Measurements from ENCODE around the gene HOXB6.

The HOXB6 gene

DNA sequence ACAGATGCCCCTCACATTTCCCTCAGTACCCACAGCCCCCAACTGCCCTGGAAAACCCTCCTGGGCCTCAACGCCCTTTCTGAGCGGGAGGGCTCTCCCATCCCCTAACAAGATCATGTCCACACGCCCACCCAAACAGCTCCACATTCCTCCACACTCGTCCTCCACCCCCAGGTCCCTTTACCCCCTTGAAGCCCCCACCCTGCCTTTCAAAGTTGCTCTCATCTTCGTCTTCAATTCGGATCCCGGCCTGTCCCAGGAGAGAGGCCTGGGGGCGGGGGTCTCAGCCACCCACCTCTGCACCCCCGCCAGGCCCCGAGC, 41.0 kb downstream of the HOXB6 start:
- WGBS (ENCODE audit: insufficient coverage), result 83% methylated on average over 6 of the region's 10 CpGs
- H3K27me3 ChIP-seq (replicated peaks in 2 of 5; ENCODE audit: control insufficient read depth in 4 of 5, insufficient read depth in 5 of 5, low read length in 4 of 5), result no peaks in the 10 kb centered on the region
- CTCF ChIA-PET, result interaction anchor here (1.2 to 2.2 kb wide), 3 partner anchors 15 to 24 kb away, joined by 3 to 8 read pairs (median 7); no protein-coding TSS in a partner anchor
- H3K9me3 ChIP-seq (ENCODE audit: control extremely low read depth in 1 of 5, control insufficient read depth in 4 of 5, insufficient read depth in 2 of 5, low read depth in 1 of 5, low read length in 4 of 5), result no peaks in the 10 kb centered on the region
- H3K4me3 ChIP-seq (ENCODE audit: control insufficient read depth in 1 of 7, extremely low read depth in 1 of 7, insufficient read depth in 4 of 7, low read depth in 2 of 7, low read length in 6 of 7), result no peak overlapping the region
- H3K27ac ChIP-seq (ENCODE audit: insufficient read depth in 1 of 2, low read depth in 1 of 2, low read length in 2 of 2, poor library complexity in 1 of 2, severe bottlenecking in 2 of 2), result no peak overlapping the region
- POLR2A ChIA-PET, result interaction anchor here (1.2 kb wide), 1 partner anchor 17 kb away, joined by 3 read pairs; no protein-coding TSS in a partner anchor
- DNase-seq, result no peak
- H3K36me3 ChIP-seq (ENCODE audit: control insufficient read depth in 4 of 4, insufficient read depth in 4 of 4, low read length in 3 of 4), result peaks cover 0 to 39% (median 14%) of the 10 kb centered on the region in 4 experiments
- H3K4me1 ChIP-seq (ENCODE audit: control extremely low read depth in 1 of 4, control insufficient read depth in 4 of 4, insufficient read depth in 4 of 4, low read length in 3 of 4), result peaks cover 5 to 85% (median 68%) of the 10 kb centered on the region in 4 experiments

DNA sequence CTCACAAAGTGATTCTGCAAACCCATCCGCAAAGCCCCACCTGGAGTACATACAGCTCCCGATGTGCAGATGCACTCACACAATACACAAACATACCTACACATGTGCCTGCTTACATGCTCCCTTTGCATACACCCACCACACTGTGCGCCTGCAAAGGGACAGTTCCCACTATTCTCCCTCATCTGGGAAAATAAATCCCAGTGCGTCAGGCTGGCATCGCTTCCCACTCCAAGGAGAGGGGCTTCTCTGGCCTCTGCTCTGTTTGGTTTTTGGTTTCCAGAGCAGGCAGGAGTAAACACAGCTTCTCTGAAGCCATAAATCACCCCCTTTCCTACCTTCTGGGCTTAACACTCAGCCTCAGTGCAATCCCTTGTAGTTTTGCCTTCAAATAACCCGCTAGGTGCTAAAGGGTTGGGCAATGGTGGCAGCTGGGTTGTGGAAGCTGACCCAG, 41.4 kb downstream of the HOXB6 start:
- WGBS (ENCODE audit: insufficient coverage), result 92% methylated on average over 5 of the region's 6 CpGs
- ChIA-PET POLR2A (no interaction called here), CTCF (interaction anchor here (1.2 to 2.2 kb wide), 3 partner anchors 14 to 24 kb away, joined by 3 to 8 read pairs (median 7); no protein-coding TSS in a partner anchor)
- peaks cover 5 to 80% (median 66%) of the 10 kb centered on the region in 4 experiments for H3K4me1 ChIP-seq (ENCODE audit: control extremely low read depth in 1 of 4, control insufficient read depth in 4 of 4, insufficient read depth in 4 of 4, low read length in 3 of 4)
- no peak overlapping the region for H3K4me3 ChIP-seq (ENCODE audit: control insufficient read depth in 1 of 7, extremely low read depth in 1 of 7, insufficient read depth in 4 of 7, low read depth in 2 of 7, low read length in 6 of 7)
- H3K9me3 ChIP-seq (ENCODE audit: control extremely low read depth in 1 of 5, control insufficient read depth in 4 of 5, insufficient read depth in 2 of 5, low read depth in 1 of 5, low read length in 4 of 5), result no peaks in the 10 kb centered on the region
- no peak overlapping the region for H3K27ac ChIP-seq (ENCODE audit: insufficient read depth in 1 of 2, low read depth in 1 of 2, low read length in 2 of 2, poor library complexity in 1 of 2, severe bottlenecking in 2 of 2)
- DNase-seq, result peak in 2 of 3 donors; percentile 61 to 68
- no peaks in the 10 kb centered on the region for H3K27me3 ChIP-seq (replicated peaks in 2 of 5; ENCODE audit: control insufficient read depth in 4 of 5, insufficient read depth in 5 of 5, low read length in 4 of 5)
- H3K36me3 ChIP-seq (ENCODE audit: control insufficient read depth in 4 of 4, insufficient read depth in 4 of 4, low read length in 3 of 4), result peaks cover 0 to 43% (median 16%) of the 10 kb centered on the region in 4 experiments

DNA sequence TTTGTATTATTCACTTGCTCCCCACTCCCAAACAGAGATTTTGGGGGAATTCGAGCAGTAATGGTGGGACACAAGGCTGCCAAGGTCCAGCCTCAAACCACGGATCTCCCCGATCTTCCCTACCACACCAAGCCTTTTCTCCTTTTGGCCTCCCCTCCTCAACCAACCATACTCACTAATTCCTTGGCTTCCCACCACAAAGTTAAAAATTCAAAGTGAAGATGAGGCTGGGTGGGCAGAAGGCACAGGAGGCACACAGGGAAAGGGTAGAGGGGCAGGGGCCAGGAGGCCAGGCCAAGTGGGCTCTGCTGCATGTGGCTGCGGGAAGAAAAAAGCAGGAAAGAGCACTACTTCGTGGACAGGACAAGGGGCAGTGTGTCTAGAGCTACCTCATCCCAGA, 41.9 kb downstream of the HOXB6 start:
- no peak overlapping the region for H3K4me3 ChIP-seq (ENCODE audit: control insufficient read depth in 1 of 7, extremely low read depth in 1 of 7, insufficient read depth in 4 of 7, low read depth in 2 of 7, low read length in 6 of 7)
- no peaks in the 10 kb centered on the region for H3K9me3 ChIP-seq (ENCODE audit: control extremely low read depth in 1 of 5, control insufficient read depth in 4 of 5, insufficient read depth in 2 of 5, low read depth in 1 of 5, low read length in 4 of 5)
- H3K27me3 ChIP-seq (replicated peaks in 2 of 5; ENCODE audit: control insufficient read depth in 4 of 5, insufficient read depth in 5 of 5, low read length in 4 of 5), result no peaks in the 10 kb centered on the region
- ChIA-PET POLR2A (no interaction called here), CTCF (interaction anchor here (1.2 to 2.2 kb wide), 3 partner anchors 14 to 25 kb away, joined by 3 to 8 read pairs (median 7); no protein-coding TSS in a partner anchor)
- no peak for DNase-seq
- no peak overlapping the region for H3K27ac ChIP-seq (ENCODE audit: insufficient read depth in 1 of 2, low read depth in 1 of 2, low read length in 2 of 2, poor library complexity in 1 of 2, severe bottlenecking in 2 of 2)
- peaks cover 0 to 43% (median 20%) of the 10 kb centered on the region in 4 experiments for H3K36me3 ChIP-seq (ENCODE audit: control insufficient read depth in 4 of 4, insufficient read depth in 4 of 4, low read length in 3 of 4)
- 97% methylated on average over 4 of the region's 5 CpGs for WGBS (ENCODE audit: insufficient coverage)
- peaks cover 5 to 78% (median 62%) of the 10 kb centered on the region in 4 experiments for H3K4me1 ChIP-seq (ENCODE audit: control extremely low read depth in 1 of 4, control insufficient read depth in 4 of 4, insufficient read depth in 4 of 4, low read length in 3 of 4)

DNA sequence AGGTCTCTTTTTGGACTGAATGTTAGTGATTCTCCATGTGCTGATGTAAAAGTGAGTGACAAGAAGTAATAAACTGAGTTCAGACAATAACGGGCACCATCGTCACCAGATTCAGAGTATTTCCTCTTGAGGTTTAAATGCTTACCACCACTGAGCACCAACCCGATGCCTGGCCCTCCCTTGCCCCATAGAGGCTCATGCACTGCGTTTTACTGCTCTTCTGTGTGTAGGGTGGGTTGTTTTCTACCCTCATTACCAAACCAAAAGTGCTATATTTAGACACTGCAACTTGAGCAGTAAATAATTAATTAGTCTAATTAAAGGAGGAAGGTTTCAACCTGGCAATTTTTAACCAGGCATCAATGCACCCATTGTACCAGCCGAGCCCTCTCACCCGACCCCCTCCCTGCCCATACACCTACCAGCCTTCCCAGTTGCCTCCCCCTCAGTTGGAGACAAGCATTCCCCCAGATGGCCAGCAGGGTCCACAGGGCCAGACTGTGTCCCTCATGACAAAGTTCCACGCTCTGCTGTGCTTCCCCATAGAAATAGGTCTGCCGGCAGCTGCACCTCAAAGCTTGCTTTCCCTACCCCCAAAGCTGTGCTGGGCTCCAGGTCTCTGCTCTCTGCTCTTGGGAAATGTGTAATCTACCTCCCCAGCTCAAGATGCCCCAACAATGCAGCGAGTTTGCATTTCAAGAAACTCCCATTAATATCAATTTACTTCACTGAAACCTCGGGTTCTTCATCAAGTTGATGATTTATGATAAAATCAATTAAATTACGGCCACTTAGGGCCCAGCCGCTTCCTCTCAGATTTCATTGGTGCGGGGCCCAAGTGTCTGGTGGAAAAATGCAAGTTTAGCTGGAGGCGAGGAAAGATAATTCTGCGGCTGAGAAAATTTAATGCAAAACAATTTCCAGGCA, 42.6 kb downstream of the HOXB6 start:
- H3K4me3 ChIP-seq (ENCODE audit: control insufficient read depth in 1 of 7, extremely low read depth in 1 of 7, insufficient read depth in 4 of 7, low read depth in 2 of 7, low read length in 6 of 7), result peak overlapping the region in 1 of 7 experiments; percentile 15
- no peaks in the 10 kb centered on the region for H3K27me3 ChIP-seq (replicated peaks in 2 of 5; ENCODE audit: control insufficient read depth in 4 of 5, insufficient read depth in 5 of 5, low read length in 4 of 5)
- peak in 2 of 3 donors; percentile 60 to 65 for DNase-seq
- H3K9me3 ChIP-seq (ENCODE audit: control extremely low read depth in 1 of 5, control insufficient read depth in 4 of 5, insufficient read depth in 2 of 5, low read depth in 1 of 5, low read length in 4 of 5), result no peaks in the 10 kb centered on the region
- H3K4me1 ChIP-seq (ENCODE audit: control extremely low read depth in 1 of 4, control insufficient read depth in 4 of 4, insufficient read depth in 4 of 4, low read length in 3 of 4), result peaks cover 6 to 78% (median 58%) of the 10 kb centered on the region in 4 experiments
- WGBS (ENCODE audit: insufficient coverage), result 52% methylated on average over 9 of the region's 15 CpGs
- peaks cover 0 to 39% (median 21%) of the 10 kb centered on the region in 4 experiments for H3K36me3 ChIP-seq (ENCODE audit: control insufficient read depth in 4 of 4, insufficient read depth in 4 of 4, low read length in 3 of 4)
- ChIA-PET POLR2A (no interaction called here), CTCF (interaction anchor here (1.2 to 1.8 kb wide), 4 partner anchors 8 to 23 kb away, joined by 3 to 7 read pairs (median 4); no protein-coding TSS in a partner anchor)
- H3K27ac ChIP-seq (ENCODE audit: insufficient read depth in 1 of 2, low read depth in 1 of 2, low read length in 2 of 2, poor library complexity in 1 of 2, severe bottlenecking in 2 of 2), result no peak overlapping the region

DNA sequence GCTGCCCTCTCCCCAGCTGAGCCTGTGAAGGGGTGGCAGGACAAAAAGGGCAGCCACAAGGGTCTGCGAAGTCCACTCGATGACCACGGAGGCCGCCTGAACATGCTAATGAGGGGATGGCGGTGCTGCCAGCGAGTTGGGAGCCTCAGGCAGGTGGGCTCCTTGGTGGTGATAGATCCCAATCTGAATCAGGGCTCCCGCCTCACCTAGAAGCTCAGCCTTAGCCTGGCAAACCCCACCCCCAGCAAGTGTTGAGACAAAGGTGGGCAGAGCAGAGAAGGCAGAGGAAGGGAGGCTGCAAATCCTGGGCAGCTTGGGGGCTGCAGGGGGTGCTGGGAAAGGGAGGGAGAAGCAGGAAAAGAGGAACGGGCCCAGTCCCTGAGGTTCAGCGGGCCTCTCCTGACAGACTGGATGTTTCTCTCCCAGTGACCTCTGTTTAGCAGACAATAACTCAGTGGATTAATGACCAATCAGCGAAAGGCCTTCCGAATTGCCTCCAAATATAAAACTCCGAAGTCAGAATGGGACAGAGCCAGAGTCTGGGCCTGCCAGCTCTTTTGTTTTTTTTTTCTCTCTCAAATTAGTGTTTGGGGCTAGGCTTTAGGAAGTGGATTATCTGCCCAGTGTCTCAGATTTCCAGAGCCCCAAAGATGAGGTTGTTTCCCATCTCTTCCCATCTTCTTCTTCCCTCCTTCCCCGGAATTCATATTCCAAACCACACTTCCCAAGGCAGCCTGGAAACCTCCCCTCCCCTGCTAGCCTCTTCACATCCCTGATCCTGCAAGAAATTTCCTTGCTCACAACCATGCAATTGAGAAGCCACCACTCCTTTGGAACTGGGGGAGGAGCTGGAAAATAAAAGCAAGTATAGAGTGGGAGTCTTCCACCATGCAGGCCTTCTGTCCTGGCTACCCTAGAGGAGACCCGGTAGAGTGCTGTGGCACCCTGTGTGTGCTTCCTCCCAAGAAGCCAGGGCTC, 44.7 kb downstream of the HOXB6 start:
- H3K36me3 ChIP-seq (ENCODE audit: control insufficient read depth in 4 of 4, insufficient read depth in 4 of 4, low read length in 3 of 4), result peaks cover 0 to 23% (median 15%) of the 10 kb centered on the region in 4 experiments
- H3K9me3 ChIP-seq (ENCODE audit: control extremely low read depth in 1 of 5, control insufficient read depth in 4 of 5, insufficient read depth in 2 of 5, low read depth in 1 of 5, low read length in 4 of 5), result no peaks in the 10 kb centered on the region
- CTCF ChIA-PET, result interaction anchor here (0.7 to 1.6 kb wide), 7 partner anchors 10 to 226 kb away, joined by 3 to 5 read pairs (median 3); no protein-coding TSS in a partner anchor
- H3K4me3 ChIP-seq (ENCODE audit: control insufficient read depth in 1 of 7, extremely low read depth in 1 of 7, insufficient read depth in 4 of 7, low read depth in 2 of 7, low read length in 6 of 7), result no peak overlapping the region
- no peaks in the 10 kb centered on the region for H3K27me3 ChIP-seq (replicated peaks in 2 of 5; ENCODE audit: control insufficient read depth in 4 of 5, insufficient read depth in 5 of 5, low read length in 4 of 5)
- H3K4me1 ChIP-seq (ENCODE audit: control extremely low read depth in 1 of 4, control insufficient read depth in 4 of 4, insufficient read depth in 4 of 4, low read length in 3 of 4), result peaks cover 8 to 76% (median 62%) of the 10 kb centered on the region in 4 experiments
- H3K27ac ChIP-seq (ENCODE audit: insufficient read depth in 1 of 2, low read depth in 1 of 2, low read length in 2 of 2, poor library complexity in 1 of 2, severe bottlenecking in 2 of 2), result no peak overlapping the region
- no peak for DNase-seq
- WGBS (ENCODE audit: insufficient coverage), result 89% methylated on average over 10 of the region's 14 CpGs
- POLR2A ChIA-PET, result no interaction called here

DNA sequence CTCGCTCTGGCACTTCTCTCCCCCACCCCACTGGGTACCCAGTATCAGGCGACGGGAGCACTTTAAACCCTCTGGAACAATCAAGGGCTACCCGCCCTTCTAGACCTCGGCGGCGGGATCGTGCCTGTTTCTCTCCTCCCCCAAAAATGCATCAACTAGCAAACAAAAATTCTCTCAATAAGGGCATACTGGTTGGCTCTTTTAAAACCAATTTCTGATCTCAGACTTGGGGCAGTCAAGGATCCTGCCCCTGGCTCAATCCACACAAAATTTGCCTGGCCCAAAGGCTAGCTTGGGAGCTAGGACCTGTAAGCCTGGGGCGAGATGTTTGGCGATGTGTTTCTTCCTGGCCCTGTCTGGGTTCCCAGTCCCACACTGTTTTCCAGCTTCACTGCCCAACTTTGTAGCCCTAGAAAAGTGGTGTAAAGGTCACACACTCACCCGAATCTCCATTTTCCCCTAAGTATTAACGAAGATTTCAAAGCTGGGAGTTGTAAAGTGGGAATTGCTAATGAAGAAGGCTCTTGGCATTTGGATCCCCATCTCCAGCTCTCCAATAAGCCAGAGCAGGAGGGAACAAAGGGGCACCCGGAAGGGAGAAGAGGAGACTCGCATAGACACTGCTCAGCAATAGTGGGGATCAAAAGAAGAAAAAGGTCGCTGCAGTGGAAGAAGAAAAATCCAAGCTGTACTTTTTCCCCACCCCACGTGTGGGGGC, 45.5 kb downstream of the HOXB6 start:
- POLR2A ChIA-PET, result no interaction called here
- no peaks in the 10 kb centered on the region for H3K27me3 ChIP-seq (replicated peaks in 2 of 5; ENCODE audit: control insufficient read depth in 4 of 5, insufficient read depth in 5 of 5, low read length in 4 of 5)
- DNase-seq, result no peak
- no peak overlapping the region for H3K4me3 ChIP-seq (ENCODE audit: control insufficient read depth in 1 of 7, extremely low read depth in 1 of 7, insufficient read depth in 4 of 7, low read depth in 2 of 7, low read length in 6 of 7)
- WGBS (ENCODE audit: insufficient coverage), result 96% methylated on average over 11 of the region's 16 CpGs
- peaks cover 8 to 76% (median 63%) of the 10 kb centered on the region in 4 experiments for H3K4me1 ChIP-seq (ENCODE audit: control extremely low read depth in 1 of 4, control insufficient read depth in 4 of 4, insufficient read depth in 4 of 4, low read length in 3 of 4)
- H3K36me3 ChIP-seq (ENCODE audit: control insufficient read depth in 4 of 4, insufficient read depth in 4 of 4, low read length in 3 of 4), result peaks cover 0 to 28% (median 12%) of the 10 kb centered on the region in 4 experiments
- H3K27ac ChIP-seq (ENCODE audit: insufficient read depth in 1 of 2, low read depth in 1 of 2, low read length in 2 of 2, poor library complexity in 1 of 2, severe bottlenecking in 2 of 2), result no peak overlapping the region
- no peaks in the 10 kb centered on the region for H3K9me3 ChIP-seq (ENCODE audit: control extremely low read depth in 1 of 5, control insufficient read depth in 4 of 5, insufficient read depth in 2 of 5, low read depth in 1 of 5, low read length in 4 of 5)
- CTCF ChIA-PET, result interaction anchor here (0.7 to 1.5 kb wide), 5 partner anchors 10 to 225 kb away, joined by 3 to 5 read pairs (median 3); no protein-coding TSS in a partner anchor

Data from common myeloid progenitor, CD34-positive (primary cell).